AG08395 (cell line): ENCODE results near the gene CHST3.
"Not testable (repeated sequence)": the region's sequence is repeated elsewhere in the genome, so short reads cannot be mapped to it uniquely, and the experiment has no call there.

Experiments
- DNase-seq: peaks from one replicate; pipeline ENCODE4 v3.0.0; 2012; ENCODE audit warnings: mixed read lengths, low spot score

The CHST3 gene

GRCh38 chr10:72030762-72031543 is 66.8 kb downstream of the CHST3 start:
- no peak for DNase-seq

- no peak for DNase-seq
Observed at GRCh38 chr10:72031706-72032105, 67.5 kb downstream of the CHST3 start.

- DNase-seq: not testable (repeated sequence)
Observed at GRCh38 chr10:72032409-72033162, 68.4 kb downstream of the CHST3 start.

GRCh38 chr10:72034040-72034499 is 69.9 kb downstream of the CHST3 start:
- DNase-seq: no peak

GRCh38 chr10:72034761-72035160 is 70.6 kb downstream of the CHST3 start:
- no peak for DNase-seq

- no peak for DNase-seq
Observed at GRCh38 chr10:72035252-72035887, 71.2 kb downstream of the CHST3 start.

GRCh38 chr10:72037266-72037665 is 73.1 kb downstream of the CHST3 start:
- DNase-seq: no peak

GRCh38 chr10:72037811-72038210 is 73.6 kb downstream of the CHST3 start:
- DNase-seq: no peak

GRCh38 chr10:72038458-72039001 is 74.3 kb downstream of the CHST3 start:
- DNase-seq: peak; percentile 83

- DNase-seq: no peak
Observed at GRCh38 chr10:72039377-72039776, 75.2 kb downstream of the CHST3 start.

- DNase-seq: no peak
Observed at GRCh38 chr10:72041491-72041890, 77.3 kb downstream of the CHST3 start.

GRCh38 chr10:72043016-72043834 is 79.0 kb downstream of the CHST3 start:
- no peak for DNase-seq

- DNase-seq: no peak
Observed at GRCh38 chr10:72044417-72045041, 80.3 kb downstream of the CHST3 start.

GRCh38 chr10:72045586-72045985 is 81.4 kb downstream of the CHST3 start:
- DNase-seq: no peak

GRCh38 chr10:72048450-72049124 is 84.4 kb downstream of the CHST3 start:
- peak; percentile 93 for DNase-seq

- DNase-seq: no peak
Observed at GRCh38 chr10:72049472-72049871, 85.3 kb downstream of the CHST3 start.

GRCh38 chr10:72049969-72050781 is 86.0 kb downstream of the CHST3 start:
- DNase-seq: no peak

GRCh38 chr10:72050873-72051272 is 86.7 kb downstream of the CHST3 start:
- no peak for DNase-seq

GRCh38 chr10:72053690-72054089 is 89.5 kb downstream of the CHST3 start:
- DNase-seq: no peak

GRCh38 chr10:72056113-72056512 is 91.9 kb downstream of the CHST3 start:
- no peak for DNase-seq
